ENCODE measurements around the gene POU6F2.
"Not testable (repeated sequence)": the region's sequence is repeated elsewhere in the genome, so short reads cannot be mapped to it uniquely, and the experiment has no call there.

The POU6F2 gene, protein sequence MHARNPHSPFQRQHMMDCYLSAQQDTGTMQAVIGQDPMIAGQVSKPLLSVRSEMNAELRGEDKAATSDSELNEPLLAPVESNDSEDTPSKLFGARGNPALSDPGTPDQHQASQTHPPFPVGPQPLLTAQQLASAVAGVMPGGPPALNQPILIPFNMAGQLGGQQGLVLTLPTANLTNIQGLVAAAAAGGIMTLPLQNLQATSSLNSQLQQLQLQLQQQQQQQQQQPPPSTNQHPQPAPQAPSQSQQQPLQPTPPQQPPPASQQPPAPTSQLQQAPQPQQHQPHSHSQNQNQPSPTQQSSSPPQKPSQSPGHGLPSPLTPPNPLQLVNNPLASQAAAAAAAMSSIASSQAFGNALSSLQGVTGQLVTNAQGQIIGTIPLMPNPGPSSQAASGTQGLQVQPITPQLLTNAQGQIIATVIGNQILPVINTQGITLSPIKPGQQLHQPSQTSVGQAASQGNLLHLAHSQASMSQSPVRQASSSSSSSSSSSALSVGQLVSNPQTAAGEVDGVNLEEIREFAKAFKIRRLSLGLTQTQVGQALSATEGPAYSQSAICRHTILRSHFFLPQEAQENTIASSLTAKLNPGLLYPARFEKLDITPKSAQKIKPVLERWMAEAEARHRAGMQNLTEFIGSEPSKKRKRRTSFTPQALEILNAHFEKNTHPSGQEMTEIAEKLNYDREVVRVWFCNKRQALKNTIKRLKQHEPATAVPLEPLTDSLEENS

DNA sequence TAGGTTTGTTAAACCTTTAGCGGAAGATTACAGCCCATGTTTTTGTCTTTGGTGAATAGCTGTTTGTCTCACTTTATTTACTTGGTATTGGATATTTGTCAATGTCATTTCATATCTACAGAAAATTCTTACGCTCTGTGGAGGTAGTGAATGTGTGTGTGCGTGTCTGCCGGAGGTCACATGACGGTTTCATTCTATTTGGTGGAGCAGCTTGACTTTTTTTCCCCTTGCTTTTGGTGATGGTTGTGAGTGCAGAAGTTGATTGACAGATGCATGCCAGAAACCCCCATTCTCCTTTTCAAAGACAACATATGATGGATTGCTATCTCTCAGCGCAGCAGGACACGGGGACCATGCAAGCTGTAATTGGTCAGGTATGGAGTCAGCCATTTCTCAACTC lies at the start of gene POU6F2:
POU6F2 (plus strand) TSS at position 225 of the 400 bp plus-strand sequence; CDS start at position 270, 45 bp downstream.
- no peak for DNase-seq

DNA sequence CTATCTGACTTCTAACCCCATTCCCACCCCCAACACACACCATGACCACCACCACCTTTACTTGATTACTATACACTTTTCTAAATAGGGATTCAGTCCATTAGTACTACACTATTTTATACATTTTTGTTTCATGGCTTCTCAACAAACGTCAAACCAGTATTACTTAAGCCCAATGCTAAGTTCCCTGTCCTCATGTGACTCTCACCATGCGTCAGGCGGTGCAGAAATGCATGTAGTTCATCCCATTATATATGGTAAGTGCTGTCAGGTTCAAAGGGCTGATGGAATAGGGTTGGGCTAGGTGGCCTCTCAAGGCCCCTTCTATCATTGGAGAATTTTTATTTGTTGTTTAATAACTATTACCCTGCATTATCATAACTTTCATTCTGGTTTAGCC lies 49.2 kb upstream of the POU6F2 start:
- DNase-seq = no peak

DNA sequence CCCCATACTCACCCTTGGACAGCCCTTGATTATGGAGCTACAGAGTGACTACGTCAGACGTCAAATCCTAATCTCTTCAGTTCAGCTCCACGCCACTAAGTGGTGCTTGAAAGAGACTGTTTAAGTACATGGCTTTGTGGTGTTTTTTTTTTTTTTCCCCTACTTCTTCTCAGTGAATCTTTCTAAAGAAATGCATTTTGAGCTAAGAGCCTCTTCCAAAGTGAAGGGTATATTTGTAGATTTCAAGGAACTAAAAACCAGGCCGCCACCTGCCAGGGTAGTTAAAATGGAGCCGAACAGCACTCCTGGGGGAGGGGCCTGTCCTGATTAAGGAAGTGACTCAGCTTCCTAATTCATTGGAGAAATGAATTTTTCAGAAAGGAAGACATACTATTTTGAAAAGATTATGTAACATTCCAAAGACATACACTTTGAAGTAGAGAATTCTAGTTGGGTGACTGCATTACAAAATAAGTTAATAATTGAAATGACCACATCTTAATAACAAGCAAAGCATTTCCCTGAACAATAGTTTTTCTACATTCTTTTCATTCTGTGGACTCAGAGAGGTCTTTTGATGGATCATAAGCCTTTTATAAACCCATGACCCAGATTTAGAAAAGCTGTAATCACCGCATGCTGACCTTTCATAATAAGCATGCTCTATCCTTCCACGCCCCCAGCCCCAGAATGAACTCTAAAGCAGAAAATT lies 48.1 kb upstream of the POU6F2 start:
- DNase-seq = no peak

DNA sequence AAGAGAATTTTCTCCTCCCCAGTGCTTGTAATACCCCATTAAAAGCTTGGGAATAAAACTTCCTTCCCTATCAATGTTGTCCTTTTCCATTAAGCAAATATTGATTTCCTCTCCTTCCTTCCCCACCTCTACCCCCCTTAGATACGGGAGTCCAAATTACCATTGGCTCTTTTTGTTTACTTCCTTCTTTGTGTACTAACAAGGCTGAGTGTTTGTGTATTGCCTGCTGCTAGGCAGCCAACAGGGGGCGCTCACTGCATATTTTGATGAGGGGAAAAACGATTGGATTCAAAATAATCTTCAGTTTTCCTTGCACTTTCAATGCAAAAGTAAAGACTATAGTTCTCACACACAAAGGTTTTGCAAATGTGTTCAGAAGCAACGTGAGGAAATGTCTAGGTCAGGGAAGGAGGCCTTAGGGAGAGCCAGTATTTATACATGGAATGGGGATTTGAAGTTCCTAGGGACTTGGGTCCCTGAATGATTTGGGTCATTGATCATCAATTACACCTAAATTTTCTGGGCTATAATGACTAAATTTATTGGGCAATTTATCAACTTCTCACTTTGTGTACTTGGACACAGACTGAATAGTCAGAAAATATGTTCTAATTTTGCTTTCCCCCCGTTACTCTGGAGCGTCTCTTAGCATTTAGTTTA lies 45.1 kb upstream of the POU6F2 start:
- DNase-seq = peak; percentile 34

DNA sequence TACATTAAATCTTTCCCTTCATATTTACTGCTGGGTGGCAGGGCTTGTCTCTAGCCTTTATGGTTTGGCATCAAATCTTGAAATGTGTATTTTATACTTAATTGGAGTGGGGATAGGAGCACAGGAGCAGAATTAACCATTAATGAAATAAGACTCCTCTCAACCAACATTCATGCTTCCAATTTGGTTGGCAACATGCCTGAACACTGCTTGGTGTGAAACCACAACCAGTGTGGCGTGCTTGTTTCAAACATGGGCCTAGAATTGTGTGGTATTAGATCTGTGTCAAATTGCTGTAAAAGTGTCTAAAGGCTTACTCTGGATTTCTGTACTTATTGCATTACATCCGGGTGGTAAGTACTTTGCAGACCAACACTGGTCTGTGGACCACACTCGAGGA lies 43.7 kb upstream of the POU6F2 start:
- no peak for DNase-seq

DNA sequence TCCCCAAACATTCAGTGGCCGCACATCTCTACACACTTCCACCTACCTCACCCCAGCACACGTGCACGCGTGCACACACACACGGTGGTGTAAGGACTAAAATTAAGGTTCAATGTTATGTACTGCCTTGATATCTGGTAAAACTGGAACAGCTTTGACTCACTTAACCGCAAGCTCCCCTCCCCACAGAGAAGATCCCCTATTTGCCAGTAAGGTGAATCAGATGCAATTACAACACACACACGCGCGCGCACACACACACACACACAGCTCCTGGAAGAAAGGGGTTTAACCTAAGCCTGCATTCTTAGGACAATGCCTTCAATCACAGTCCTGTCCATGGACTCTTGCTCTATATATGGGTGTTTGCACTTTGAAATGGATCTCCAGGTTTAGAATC lies 43.2 kb upstream of the POU6F2 start:
- no peak for DNase-seq

DNA sequence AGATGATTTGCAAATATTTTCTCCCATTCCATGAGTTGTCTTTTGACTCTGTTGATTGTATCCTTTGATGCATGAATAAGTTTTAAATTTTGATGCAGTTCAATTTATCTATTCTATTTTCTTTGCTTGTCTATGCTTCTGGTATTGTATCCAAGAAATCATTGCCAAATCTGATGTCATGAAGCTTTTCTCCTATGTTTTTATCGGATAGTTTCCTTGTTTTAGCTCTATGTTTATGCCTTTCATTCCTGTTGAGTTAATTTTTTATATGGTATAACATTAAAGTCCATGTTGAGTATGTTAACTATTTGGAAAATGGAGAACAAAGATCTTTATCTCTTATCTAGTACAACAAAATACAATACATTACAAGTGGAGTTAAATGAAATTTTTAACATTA lies 41.1 kb upstream of the POU6F2 start:
- DNase-seq = no peak

DNA sequence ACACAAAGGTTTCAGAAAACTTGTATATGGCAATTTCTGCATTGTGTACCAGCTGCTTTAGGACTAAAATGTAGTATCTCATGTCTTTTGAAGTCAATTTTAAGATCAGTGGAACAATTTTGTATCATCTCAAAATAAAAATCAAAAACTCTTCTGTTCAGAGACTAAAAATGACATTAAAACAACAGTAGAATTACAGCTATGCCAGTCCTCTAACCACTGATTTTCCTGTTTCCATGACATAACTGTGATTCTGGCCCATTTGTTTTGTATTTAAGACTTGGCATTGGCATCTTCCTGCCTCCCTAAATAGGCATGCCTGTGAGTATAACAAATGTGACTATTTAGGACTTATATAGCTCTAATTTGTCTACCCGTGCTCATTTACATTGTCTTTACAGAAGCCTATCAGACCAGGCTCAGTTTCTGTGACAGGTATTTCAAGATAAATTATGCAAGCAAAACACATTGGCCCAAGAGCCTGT lies 39.7 kb upstream of the POU6F2 start:
- no peak for DNase-seq

DNA sequence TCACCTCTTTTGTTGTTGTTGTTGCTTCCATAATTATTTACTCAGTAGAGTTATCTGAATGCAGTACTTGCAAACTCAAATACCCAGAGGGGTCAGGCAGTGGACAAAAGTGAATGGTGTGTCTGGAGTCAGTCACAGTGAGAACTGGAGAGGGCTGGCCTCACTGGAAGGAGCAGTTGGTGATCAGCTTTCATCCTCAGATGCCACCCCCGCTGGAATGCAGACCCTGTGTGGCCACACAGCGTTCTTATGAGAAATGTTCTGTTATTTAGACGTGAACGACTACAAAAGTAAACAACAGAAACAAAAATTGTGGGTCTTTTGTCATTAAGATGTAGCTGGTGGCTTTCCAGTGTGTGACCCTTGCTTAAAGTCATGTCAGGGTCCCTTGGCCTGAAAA lies 39.1 kb upstream of the POU6F2 start:
- no peak for DNase-seq

DNA sequence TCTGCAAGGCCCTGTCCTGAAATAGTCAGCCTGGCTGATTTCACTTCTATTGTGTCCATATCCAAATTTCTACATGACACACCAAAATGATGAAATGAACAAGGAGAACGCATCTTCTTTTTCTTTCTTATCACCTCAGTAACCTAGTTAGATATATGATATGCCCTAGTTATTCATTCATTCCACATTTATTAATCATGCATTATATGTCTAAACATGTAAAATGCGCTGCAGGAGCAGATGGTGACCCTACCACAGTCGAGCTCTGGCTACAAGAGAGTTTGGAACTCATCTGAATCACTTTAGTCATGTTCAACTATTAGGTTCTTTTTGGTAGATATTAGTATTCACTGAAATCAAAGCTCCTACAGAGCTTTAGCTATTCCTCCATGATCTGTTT lies 36.9 kb upstream of the POU6F2 start:
- no peak for DNase-seq

DNA sequence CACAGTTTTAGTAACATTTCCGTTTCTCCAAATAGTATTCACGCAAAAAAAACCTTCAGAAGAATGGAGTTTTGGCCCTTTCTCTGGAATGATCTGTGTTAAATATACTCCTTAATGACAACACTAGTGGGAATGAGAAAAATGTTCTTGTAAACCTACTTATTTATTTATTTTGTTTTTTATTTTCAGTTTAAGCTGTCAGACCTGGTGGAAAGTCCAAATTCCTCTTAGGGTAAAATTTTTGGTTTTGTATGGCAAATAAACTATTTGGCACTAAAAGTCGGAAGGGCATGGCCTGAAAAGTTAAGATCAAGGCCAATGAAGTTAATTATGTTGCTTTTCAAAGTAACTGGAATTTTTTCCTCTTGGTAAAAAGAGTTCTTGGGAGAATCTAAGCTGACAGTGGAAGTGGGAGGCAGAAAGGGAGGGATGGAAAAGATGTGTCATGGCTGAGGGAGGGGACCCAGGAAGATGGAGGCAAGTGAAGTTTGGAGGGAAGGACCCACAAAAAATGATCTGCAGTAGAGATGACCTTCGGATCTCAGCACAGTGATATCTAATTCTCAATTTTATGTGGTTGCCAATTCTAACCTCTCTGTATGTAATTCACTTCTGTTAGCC lies 35.2 kb upstream of the POU6F2 start:
- no peak for DNase-seq

DNA sequence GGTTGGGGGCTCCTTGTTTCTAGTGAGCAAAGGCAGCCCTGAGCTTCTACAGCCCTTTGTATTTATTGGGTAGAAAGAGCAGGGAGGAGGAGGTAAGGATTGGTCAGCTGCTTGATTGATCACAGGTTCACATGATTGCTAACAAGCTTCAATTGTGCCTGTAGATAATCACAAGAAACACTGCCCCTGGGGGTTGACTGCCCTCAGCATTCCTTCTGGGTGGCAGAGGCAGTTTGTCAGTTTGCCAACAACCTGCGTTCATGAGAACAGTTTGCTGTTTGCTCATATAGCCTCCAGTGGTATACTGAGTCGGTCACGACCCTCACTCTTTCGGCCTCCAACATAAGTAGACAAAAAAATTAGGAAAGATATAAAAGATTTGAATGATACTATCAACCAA lies 30.2 kb upstream of the POU6F2 start:
- DNase-seq = not testable (repeated sequence)

DNA sequence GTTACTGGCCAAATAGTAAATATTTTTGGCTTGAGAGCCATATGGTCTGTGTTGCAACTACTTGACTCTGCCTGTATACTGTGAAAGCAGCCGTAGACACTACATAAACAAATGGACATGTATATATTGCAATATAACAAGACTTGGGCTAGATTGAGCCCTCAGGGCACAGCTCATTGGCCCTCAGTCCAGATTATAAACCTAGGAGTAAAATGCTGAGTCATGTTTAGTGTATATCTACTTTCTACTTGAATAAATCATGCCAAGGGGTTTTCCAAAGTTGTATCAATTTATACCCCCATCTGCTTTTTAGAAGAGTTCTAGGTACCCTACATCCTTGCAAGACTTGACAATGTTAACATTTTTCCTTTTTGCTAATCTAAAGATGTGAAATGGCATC lies 27.4 kb upstream of the POU6F2 start:
- no peak for DNase-seq

DNA sequence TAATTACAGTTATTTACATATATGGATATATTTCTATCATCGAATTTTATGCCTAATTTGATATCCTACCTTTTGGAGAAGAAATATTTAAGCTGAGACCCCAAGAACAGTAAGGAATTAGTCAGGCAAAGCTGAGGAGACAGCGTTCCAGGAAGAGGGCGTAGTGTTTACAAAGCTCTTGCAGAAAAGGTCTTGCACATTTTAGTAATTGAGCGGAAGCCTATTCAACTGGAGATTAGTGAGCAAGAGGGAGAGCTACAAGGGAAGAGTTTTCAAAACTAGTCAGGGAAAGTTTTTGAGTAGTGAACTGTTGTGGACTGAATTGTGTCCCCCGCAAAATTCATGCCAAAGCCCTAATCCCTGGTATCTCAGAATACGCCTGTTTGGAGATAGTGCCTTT lies 26.5 kb upstream of the POU6F2 start:
- DNase-seq = no peak

DNA sequence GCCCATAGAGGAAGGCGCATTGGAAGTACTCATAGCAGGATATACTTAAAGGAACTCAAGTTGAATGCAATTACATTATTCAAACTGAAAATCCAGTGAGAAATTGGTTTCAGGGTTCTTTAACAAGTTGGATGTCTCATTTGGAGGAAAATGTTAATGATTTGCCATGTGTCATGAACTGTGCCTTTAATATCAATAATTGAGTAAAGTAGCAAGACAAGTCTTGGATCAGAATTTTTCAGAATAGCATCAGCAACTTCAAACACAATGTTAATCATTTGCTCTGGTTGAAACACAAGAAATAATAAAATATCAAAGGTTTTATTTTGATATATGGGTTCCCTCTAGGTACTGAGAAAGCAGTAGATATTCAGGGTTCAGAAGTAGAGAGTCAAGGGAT lies 24.5 kb upstream of the POU6F2 start:
- no peak for DNase-seq

DNA sequence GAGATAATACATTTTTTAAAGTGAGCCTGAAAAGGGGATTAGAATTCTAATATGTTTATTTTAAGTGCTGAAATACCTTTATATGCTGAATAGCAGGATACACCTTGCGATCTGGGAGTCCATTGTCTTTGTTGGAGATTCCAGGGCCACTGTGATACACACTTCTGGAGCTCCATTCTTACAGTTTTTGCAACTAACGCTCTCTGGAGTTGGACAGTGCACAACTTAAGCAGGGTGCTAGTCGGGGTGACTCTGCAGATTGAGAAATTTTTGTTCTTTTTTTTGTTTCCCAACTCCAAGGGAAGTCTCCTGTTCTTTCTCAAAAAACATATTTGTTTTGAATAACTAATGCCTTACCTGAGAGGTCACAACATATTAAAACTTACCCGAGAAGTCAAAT lies 23.7 kb upstream of the POU6F2 start:
- no peak for DNase-seq

DNA sequence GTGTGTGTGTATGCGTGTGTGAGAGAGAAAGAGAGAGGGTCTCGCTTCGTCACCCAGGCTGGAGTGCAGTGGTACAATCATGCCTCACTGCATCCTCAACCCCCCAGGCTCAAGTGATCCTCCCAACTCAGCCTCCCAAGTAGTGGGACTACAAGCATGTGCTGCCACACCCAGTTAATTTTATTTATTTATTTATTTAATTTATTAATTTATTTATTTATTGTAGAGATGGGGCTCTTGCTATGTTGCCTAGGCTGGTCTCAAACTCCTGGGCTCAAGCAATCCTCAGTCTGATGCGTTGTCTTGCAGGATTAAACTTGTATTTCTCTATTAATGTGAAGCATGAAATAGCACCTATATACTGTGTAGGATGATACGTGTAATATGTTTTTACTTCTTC lies 21.8 kb upstream of the POU6F2 start:
- DNase-seq = no peak

DNA sequence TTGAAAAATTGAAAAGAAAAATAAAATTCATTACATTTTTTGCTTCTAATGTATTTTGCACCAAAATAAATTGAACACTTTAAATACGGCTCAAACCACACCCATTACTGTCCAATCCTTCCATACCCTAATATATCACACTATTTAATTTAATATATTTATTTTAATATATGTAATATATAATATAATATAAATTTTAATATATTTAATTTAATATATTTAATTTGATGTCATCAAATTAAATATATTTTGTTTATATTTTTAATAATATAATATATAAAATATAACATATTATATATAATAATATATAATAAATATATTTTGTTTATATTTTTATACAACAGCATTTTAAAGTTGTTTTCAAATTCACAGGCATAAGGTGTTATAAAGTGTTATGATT lies 15.7 kb upstream of the POU6F2 start:
- no peak for DNase-seq

DNA sequence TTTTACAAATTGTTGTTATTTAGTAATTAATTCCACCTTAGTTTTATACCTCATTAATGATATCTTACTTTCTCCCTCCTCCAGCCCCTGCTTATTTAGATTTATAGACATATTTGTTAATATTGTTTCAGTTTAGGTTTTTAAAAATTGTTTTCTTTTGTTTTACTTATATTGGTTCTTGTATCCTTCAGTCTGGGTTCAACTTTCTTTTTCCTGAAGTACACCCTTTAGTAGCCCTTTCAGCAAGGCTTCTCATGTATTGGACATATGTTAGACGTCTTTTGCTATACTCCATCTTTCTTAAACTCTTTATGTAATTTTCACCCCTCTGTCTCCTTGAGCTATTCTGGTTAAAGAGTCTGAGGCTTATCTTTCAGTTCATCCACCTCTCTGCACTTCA lies 12.8 kb upstream of the POU6F2 start:
- no peak for DNase-seq

DNA sequence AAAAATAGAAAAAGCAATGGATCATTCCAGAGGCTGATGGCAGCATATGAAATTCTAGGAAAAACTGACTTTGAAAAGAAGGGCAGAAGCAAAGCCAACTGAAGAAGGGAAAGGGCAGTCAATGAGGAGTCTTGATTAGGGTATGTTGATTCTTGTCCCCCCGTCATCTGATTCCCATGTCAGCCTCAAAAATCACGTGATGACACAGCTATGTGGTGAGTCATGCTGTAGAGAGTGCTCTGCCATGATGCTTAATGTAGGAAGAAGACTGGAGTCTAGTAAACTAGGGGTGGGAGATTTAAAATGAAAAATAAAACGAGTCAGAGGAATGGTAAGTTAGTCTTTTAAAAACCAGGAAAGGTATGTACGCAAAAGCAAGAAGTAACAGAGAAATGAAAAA lies 3.9 kb upstream of the POU6F2 start:
- no peak for DNase-seq

DNA sequence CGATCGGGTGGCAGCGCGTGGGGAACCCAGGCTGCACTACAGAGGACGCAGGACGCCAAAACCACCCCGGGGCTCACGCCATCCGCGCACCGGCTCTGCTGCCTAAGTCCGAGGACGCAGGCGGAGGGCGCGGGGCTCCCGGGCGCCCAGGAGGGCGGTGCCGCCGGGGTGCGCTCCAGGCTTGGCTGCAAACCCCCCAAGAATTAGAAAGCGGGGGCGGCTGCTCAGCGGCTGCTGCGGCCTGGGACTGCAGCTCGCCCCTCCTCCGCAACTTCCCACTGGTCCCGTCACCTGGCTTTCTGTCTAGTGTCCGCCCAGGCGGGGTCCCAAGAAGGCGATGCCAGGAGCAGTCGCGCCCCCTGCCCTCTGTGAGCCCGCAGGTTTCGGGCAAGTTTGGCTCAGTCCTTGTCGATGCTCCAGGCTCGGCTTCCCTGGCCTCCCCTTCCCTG lies 1.7 kb upstream of the POU6F2 start:
- DNase-seq = no peak

DNA sequence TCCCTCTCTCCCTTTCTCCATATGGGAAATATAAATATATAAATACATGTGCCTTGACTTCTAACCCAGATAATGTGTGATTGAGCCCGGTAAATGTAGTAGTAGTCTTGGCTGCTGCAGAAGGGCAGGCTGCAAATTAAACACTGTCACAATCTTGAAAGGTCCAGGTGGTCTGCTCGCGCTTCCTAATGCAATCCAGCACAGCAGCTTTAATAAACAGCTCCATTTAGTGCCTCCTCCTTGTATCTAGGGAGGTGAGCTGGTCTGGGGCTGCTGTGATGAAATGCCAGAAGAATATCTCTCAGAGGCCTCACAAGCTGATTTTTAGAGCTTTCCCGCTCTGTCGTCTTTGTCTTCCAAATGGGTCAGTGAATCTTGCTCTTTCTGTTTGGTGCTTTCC lies 782 bp downstream of the POU6F2 start:
- DNase-seq = no peak

DNA sequence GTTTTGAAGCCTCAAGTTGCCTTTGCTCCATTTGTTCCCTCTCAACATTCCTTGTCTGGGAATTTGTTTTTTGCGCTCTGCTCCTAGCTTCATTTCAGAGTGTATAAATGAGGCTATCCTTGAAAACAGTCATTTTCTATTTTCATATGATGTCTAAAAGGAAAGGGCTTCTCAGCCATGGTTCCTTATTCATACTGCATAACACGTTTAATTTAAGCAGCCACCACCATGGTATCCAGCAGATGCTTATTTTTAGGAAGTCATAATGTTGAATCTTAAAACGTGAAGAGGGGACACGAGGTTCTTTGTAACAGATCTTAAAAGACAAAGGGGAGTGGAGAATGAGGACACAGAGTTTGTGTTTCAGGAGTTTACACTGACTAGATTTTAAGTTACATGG lies 14.5 kb downstream of the POU6F2 start:
- no peak for DNase-seq
